HPDE6-E6E7 (cell line): ENCODE measurements around the gene TBX20.

Experiments
- DNase-seq: peaks from one replicate; pipeline ENCODE4 v3.0.0; 2011; ENCODE audit warnings: missing footprints; ENCODE audit errors: extremely low spot score

TBX20 gene

GRCh38 chr7:35253710-35254495 lies at the start of gene TBX20:
Gene TBX20 (minus strand): TSS chr7:35254100. CDS start chr7:35253620, 480 bp downstream.
- DNase-seq, result no peak

GRCh38 chr7:35289376-35289775 lies 35.5 kb upstream of the TBX20 start:
- DNase-seq, result no peak

GRCh38 chr7:35286986-35287385 lies 33.1 kb upstream of the TBX20 start:
- DNase-seq, result no peak

GRCh38 chr7:35286422-35286821 lies 32.5 kb upstream of the TBX20 start:
- DNase-seq, result no peak

DNA sequence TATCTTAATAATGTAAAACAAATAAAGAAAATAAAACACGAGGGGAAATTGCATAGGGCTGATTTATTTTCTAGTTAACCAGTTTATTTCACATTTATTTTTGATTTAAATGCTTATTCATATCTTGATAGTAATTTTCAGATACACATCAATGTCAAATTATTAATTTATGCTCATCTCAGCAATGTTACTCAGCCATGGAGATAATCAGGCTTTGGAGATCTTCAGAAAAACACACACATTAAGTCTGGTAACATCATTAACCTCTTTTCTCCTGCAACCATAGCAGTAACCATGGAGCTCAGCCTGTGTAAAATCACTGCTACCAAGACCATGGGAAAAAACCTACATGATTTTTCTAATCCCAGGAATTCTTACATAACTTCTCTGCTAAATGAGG lies 31.9 kb upstream of the TBX20 start:
- DNase-seq, result no peak

- no peak for DNase-seq
These were observed 27.0 kb upstream of the TBX20 start for GRCh38 chr7:35280902-35281301.

- no peak for DNase-seq
These were observed 23.5 kb upstream of the TBX20 start for GRCh38 chr7:35277359-35277758.

DNA sequence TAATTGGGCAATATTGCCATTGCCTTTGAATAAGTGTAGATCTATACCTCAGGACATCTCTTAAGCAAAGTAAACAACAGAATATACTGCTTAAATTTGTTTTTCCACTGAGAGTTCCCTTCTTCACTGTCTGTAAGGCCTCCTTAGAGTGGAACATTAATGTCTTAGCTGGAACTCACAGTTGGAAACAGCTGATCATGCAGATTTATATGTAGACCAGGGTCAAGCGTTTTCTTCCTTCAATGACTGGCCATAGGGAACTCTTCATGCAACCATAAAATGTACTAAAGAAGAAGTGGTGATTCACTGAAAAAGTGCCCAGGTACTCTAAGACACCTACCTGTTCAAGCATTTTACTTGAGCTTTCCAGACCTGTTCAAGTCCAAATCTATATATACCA lies 18.3 kb upstream of the TBX20 start:
- no peak for DNase-seq

- DNase-seq, result no peak
These were observed 15.1 kb upstream of the TBX20 start for GRCh38 chr7:35268953-35269352.

DNA sequence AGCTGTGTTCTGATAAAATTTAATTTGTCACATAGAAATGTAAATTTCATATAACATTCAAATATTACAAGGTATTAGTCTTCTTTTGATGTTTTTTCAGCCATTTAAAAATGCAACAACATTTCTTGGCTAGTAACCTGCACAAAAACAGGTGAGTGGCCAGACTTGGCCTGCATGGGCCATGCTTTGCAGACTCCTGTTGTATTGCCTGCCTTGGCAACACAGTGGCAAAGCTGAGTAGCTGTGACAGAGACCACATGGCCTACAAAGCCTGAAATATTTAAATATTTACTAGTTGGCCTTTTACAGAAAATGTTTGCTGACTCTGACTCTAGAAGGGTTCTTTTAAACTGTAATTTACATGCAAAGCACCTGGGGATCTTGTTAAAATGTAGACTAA lies 13.5 kb upstream of the TBX20 start:
- no peak for DNase-seq

DNA sequence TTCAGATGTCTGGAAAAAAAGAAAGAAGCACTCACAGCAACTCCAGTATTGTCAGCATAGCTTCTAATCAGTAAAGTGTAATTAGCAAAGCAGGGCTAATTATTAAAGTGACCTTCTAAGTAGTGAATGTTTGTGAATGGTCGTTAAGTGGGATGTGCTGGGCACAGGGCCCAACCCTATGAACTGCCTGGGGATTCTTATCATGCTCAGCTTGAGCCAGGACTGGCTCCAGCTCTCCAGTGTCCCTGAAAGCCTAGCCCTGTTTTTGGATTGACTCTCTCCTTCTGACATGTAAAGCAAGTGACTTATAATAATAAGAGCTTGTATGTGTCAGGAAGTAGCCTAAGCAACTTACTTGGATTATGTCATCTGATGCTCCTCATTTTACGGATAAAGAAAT lies 9.5 kb upstream of the TBX20 start:
- DNase-seq, result no peak

- DNase-seq, result no peak
These were observed 7.8 kb upstream of the TBX20 start for GRCh38 chr7:35261476-35262285.

GRCh38 chr7:35261041-35261440 lies 7.1 kb upstream of the TBX20 start:
- DNase-seq, result no peak

- DNase-seq, result no peak
These were observed 6.3 kb upstream of the TBX20 start for GRCh38 chr7:35260246-35260645.

GRCh38 chr7:35259523-35259908 lies 5.6 kb upstream of the TBX20 start:
- no peak for DNase-seq

DNA sequence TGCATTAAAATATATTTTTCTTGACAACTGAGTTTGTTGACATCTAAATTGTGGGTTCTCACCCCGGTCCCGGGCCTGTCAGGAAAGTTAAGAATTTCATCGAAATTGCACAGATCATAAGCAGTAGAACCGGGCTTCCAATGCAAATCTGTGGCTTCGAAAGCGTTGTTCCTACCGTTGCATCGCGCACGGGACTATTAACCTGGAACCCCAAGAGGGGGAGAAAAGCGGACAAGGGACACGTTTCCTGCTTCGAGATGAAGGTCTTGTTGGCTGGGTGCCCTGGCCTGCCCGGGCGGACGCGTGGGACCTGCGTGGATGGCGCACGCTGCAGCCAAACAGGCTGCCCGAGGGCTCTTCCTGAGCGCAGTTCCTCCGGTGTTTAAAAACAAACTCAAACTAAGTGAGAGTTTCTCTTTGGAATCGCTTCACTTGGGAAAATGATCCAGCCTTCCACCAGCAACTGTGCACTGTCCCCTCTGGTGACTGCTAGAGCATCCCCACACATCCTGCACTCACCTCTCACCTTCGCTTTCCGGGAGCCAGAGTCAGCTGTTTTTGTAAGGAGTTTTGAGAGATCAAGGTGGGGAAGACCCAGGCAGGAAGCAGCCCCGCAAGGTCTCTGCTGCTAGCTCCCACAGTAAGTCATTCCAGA lies 5.1 kb upstream of the TBX20 start:
- no peak for DNase-seq

DNA sequence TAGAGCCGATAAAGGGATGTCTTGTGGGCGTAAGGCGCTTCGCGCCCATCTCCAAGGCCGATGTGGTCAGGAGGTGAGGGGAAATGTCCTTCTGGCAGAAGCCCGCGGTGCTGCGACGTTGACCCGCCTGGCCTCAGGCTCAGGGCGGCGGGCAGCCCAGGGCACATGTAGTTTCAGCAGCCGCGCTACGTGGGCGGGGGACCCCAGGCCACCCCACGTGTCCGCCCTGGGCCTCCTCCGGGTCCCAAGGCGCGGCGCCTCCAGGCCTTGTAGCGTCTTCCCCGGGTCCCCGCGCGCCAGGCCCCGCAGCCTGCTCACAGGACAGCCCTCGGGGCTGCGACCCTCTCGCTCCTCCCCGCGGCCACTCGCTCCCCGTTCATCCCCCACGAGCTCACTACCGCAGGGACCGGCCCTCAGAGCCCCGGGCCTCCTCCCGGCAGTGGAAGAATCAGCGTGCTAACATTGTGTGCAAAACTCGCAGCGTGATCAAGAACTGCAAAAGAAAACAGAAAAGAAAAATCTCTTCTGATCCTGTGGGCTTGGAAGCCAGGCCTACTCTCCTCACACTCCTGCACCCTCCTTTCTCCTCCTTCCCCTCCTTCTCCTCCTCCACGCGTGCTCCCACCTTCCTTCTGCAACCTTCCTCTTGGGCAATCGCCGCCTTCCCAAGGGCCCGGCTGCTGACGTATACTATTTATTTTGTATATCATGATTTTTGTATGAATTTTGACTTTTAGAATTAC lies 4.4 kb upstream of the TBX20 start:
- no peak for DNase-seq

DNA sequence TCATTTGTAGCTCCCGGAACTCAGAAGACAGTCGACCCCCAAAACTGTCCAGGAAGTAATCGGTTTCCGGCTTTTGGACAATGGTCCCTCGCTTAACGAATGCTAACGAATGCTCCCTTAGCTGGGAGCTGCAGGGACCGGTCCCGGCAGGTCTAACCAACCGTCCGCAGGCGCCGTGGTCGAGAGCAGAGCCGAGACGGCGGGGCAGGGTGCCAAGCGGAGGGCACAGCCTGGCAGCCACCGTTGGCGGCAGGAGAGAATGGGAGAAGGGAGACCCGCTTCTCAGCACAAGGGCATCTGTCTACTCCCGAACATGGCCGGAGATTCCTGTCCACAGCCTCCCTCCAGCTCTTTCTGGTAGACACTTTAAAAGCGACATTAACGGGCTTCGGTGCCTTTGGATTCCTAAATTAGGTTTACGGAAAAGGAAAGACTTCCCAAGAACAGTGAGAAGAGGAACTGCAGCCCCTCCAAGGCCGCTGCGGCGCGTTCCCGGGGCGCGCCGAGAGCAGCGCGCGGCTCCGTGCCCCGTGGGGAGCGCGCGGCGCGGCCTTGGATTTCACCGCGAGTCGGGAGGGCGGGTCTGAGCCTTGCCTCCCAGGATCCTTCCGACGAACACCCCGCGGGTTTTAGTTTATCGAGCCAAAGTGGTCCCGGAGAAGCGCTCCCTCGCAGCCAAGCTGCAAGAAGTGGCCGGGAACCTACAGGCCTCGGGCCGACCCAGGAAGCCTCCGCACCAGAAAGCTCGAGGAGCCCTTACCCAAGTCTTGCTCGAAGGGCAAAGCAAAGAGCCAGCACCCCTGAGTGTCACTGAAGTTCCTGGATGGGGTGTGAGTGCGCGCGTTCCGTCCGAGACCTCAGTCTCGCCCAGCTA lies 3.6 kb upstream of the TBX20 start:
- DNase-seq, result no peak

- DNase-seq, result no peak
These were observed 2.6 kb upstream of the TBX20 start for GRCh38 chr7:35256256-35257175.
